Neural cell (in vitro differentiated cells): ENCODE results near the gene PPP4R2. TPM values are rescaled to one million over a fixed set of nuclear protein-coding genes. Genes with fewer than 3 reads are reported as not detected.

Experiments used
- H2AFZ ChIP-seq: fragments of 200-600, 300-800 bp; sonication (generic), shearing (Covaris generic); 2 replicates; pipeline ENCODE4 v1.6.0; 2014; ENCODE audit warnings: low read depth, mild to moderate bottlenecking, antibody characterized with exemption, low read length, moderate library complexity
- H3F3A ChIP-seq: fragments of 200-600 bp; shearing (Covaris generic); 2 replicates; pipeline ENCODE4 v1.6.1; 2016; ENCODE audit warnings: mild to moderate bottlenecking, moderate library complexity, mixed read lengths, antibody characterized with exemption, low read length; ENCODE audit not compliant: insufficient read depth, poor library complexity, severe bottlenecking
- H3K27ac ChIP-seq: fragments of 200-600, 300-800 bp; sonication (generic), shearing (Covaris generic); 2 replicates; pipeline ENCODE4 v1.5.1; 2014; ENCODE audit warnings: mild to moderate bottlenecking, low read length, moderate library complexity
- H3K27me3 ChIP-seq: fragments of 300-800, 200-600 bp; sonication (generic), shearing (Covaris generic); 2 replicates; pipeline ENCODE4 v1.6.0; 2014; ENCODE audit warnings: mild to moderate bottlenecking, low read depth, low read length, moderate library complexity; ENCODE audit not compliant: insufficient read depth
- H3K36me3 ChIP-seq: fragments of 300-800, 200-600 bp; sonication (generic), shearing (Covaris generic); 2 replicates; pipeline ENCODE4 v1.5.1; 2014; ENCODE audit warnings: mild to moderate bottlenecking, antibody characterized with exemption, low read length, moderate library complexity; ENCODE audit not compliant: insufficient read depth
- H3K4me2 ChIP-seq: fragments of 300-800, 200-600 bp; sonication (generic), shearing (Covaris generic); 2 replicates; pipeline ENCODE4 v1.6.0; 2014; ENCODE audit warnings: mild to moderate bottlenecking, low read length
- H3K4me3 ChIP-seq: fragments of 300-800, 200-600 bp; sonication (generic), shearing (Covaris generic); 2 replicates; pipeline ENCODE4 v1.5.1; 2014; ENCODE audit warnings: mild to moderate bottlenecking, low read length, moderate library complexity
- H3K79me2 ChIP-seq: fragments of 200-600 bp; shearing (Covaris generic); replicated peaks from 2 replicates; pipeline ENCODE4 v1.6.0; 2014; ENCODE audit warnings: mild to moderate bottlenecking, low read length, moderate library complexity; ENCODE audit not compliant: insufficient read depth
- H3K9ac ChIP-seq: fragments of 300-800, 200-600 bp; sonication (generic), shearing (Covaris generic); 2 replicates; pipeline ENCODE4 v1.6.1; 2016; ENCODE audit warnings: mild to moderate bottlenecking, low read length, mixed read lengths
- H3K9me2 ChIP-seq: fragments of 200-600 bp; shearing (Covaris generic); 2 replicates; pipeline ENCODE4 v1.6.1; 2016; ENCODE audit warnings: mild to moderate bottlenecking, low read length, mixed read lengths; ENCODE audit not compliant: insufficient read depth
- H3K9me3 ChIP-seq: fragments of 200-600, 300-800 bp; sonication (generic), shearing (Covaris generic); 2 replicates; pipeline ENCODE4 v1.6.1; 2016; ENCODE audit warnings: mild to moderate bottlenecking, mixed run types, low read length, moderate library complexity, mixed read lengths
- H4K20me1 ChIP-seq: fragments of 200-600 bp; shearing (Covaris generic); 2 replicates; pipeline ENCODE4 v1.6.1; 2016; ENCODE audit warnings: mild to moderate bottlenecking, mixed run types; ENCODE audit not compliant: insufficient read depth
- EP300 ChIP-seq: fragments of 450-650 bp; conservative IDR thresholded peaks from 2 replicates; pipeline ENCODE4 v1.6.1; 2014; ENCODE audit warnings: antibody characterized with exemption, mild to moderate bottlenecking, moderate library complexity; ENCODE audit not compliant: poor library complexity, severe bottlenecking
- EZH2 ChIP-seq: fragments of 200-600, 300-800 bp; shearing (Covaris generic), sonication (generic); IDR thresholded peaks from 2 replicates; pipeline ENCODE4 v1.6.1; 2014; ENCODE audit warnings: antibody characterized with exemption, low read length, borderline replicate concordance, mild to moderate bottlenecking; ENCODE audit not compliant: insufficient read depth, poor library complexity, severe bottlenecking
- MXI1 ChIP-seq: fragments of 450-650 bp; conservative IDR thresholded peaks from 2 replicates; pipeline ENCODE4 v1.6.1; 2014; ENCODE audit warnings: antibody characterized with exemption, mild to moderate bottlenecking; ENCODE audit not compliant: poor library complexity, severe bottlenecking
- POLR2AphosphoS5 ChIP-seq: IDR thresholded peaks from 2 replicates; pipeline ENCODE4 v1.6.1; 2012
- RAD21 ChIP-seq: fragments of 450-650 bp; conservative IDR thresholded peaks from 2 replicates; pipeline ENCODE4 v1.6.1; 2014; ENCODE audit warnings: antibody characterized with exemption, mild to moderate bottlenecking, moderate library complexity
- SMC3 ChIP-seq: fragments of 450-650 bp; conservative IDR thresholded peaks from 2 replicates; pipeline ENCODE4 v1.6.1; 2014; ENCODE audit warnings: antibody characterized with exemption, mild to moderate bottlenecking, moderate library complexity; ENCODE audit not compliant: poor library complexity
- TAF1 ChIP-seq: IDR thresholded peaks from 2 replicates; pipeline ENCODE4 v1.6.1; 2012; ENCODE audit warnings: low read depth
- polyA plus RNA-seq: library from polyadenylated mRNA; depleted of rRNA; stranded (reverse); fragments of >200 nt; gene quantifications from 2 replicates; pipeline ENCODE4 v1.2.3, GENCODE V29; 2014
- TF ChIP-seq, protein P1 (sequence below): IDR thresholded peaks from 2 replicates; pipeline ENCODE4 v1.6.1; 2012; ENCODE audit warnings: borderline replicate concordance
- TF ChIP-seq, protein P2 (sequence below): fragments of 450-650 bp; IDR thresholded peaks from 2 replicates; pipeline ENCODE4 v1.5.1; 2014; ENCODE audit warnings: antibody characterized with exemption, mild to moderate bottlenecking, moderate library complexity; ENCODE audit not compliant: poor library complexity, severe bottlenecking

PPP4R2 gene
- polyA plus RNA-seq, 1 donor from 2014 or later: 65.5 TPM

DNA sequence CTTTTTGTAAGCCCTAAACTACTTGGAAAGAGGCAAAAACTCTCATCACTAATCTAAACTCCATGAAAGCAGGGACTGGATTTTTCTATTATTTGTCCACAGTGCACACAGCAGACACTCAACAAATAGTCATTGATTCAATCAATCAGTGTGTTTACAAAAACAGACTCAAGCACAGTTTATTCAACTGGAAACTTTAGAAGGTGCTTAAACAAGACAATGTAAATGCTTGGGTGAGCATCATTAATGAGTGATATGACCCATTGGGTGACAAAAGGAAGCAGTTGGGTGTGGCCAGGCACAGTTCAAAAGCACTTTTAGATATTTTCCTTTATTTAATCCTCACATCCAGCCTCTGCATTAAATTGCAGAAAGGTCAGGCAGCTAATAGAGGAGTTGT, 32.0 kb upstream of the PPP4R2 start:
- no peak for TF ChIP-seq MXI1
- TF ChIP-seq EZH2: no peak
- no peak for TF ChIP-seq RAD21
- no peak for TF ChIP-seq TAF1
- TF ChIP-seq POLR2AphosphoS5: no peak
- Histone ChIP-seq H3K79me2 (no peaks in the 10 kb centered on the region), H3K36me3 (no peaks in the 10 kb centered on the region), H4K20me1 (no peaks in the 10 kb centered on the region), H3K4me2 (no peak overlapping the region), H3F3A (no peaks in the 10 kb centered on the region), H3K9me3 (no peaks in the 10 kb centered on the region), H3K4me3 (no peak overlapping the region), H3K27me3 (no peaks in the 10 kb centered on the region), H3K27ac (no peak overlapping the region), H3K9me2 (no peaks in the 10 kb centered on the region), H2AFZ (no peak overlapping the region), H3K9ac (no peak overlapping the region)

GRCh38 chr3:72968266-72968664, 28.3 kb upstream of the PPP4R2 start:
- TF ChIP-seq TAF1 (no peak), SMC3 (no peak), POLR2AphosphoS5 (no peak), EZH2 (no peak), MXI1 (no peak), RAD21 (no peak), EP300 (no peak)
- TF ChIP-seq, protein P1, sequence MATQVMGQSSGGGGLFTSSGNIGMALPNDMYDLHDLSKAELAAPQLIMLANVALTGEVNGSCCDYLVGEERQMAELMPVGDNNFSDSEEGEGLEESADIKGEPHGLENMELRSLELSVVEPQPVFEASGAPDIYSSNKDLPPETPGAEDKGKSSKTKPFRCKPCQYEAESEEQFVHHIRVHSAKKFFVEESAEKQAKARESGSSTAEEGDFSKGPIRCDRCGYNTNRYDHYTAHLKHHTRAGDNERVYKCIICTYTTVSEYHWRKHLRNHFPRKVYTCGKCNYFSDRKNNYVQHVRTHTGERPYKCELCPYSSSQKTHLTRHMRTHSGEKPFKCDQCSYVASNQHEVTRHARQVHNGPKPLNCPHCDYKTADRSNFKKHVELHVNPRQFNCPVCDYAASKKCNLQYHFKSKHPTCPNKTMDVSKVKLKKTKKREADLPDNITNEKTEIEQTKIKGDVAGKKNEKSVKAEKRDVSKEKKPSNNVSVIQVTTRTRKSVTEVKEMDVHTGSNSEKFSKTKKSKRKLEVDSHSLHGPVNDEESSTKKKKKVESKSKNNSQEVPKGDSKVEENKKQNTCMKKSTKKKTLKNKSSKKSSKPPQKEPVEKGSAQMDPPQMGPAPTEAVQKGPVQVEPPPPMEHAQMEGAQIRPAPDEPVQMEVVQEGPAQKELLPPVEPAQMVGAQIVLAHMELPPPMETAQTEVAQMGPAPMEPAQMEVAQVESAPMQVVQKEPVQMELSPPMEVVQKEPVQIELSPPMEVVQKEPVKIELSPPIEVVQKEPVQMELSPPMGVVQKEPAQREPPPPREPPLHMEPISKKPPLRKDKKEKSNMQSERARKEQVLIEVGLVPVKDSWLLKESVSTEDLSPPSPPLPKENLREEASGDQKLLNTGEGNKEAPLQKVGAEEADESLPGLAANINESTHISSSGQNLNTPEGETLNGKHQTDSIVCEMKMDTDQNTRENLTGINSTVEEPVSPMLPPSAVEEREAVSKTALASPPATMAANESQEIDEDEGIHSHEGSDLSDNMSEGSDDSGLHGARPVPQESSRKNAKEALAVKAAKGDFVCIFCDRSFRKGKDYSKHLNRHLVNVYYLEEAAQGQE: no peak
- TF ChIP-seq, protein P2, sequence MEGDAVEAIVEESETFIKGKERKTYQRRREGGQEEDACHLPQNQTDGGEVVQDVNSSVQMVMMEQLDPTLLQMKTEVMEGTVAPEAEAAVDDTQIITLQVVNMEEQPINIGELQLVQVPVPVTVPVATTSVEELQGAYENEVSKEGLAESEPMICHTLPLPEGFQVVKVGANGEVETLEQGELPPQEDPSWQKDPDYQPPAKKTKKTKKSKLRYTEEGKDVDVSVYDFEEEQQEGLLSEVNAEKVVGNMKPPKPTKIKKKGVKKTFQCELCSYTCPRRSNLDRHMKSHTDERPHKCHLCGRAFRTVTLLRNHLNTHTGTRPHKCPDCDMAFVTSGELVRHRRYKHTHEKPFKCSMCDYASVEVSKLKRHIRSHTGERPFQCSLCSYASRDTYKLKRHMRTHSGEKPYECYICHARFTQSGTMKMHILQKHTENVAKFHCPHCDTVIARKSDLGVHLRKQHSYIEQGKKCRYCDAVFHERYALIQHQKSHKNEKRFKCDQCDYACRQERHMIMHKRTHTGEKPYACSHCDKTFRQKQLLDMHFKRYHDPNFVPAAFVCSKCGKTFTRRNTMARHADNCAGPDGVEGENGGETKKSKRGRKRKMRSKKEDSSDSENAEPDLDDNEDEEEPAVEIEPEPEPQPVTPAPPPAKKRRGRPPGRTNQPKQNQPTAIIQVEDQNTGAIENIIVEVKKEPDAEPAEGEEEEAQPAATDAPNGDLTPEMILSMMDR: no peak
- H3K4me2 ChIP-seq: no peak overlapping the region
- no peaks in the 10 kb centered on the region for H3K36me3 ChIP-seq

GRCh38 chr3:72969766-72970165, 26.8 kb upstream of the PPP4R2 start:
- Histone ChIP-seq H3F3A (no peaks in the 10 kb centered on the region), H3K27me3 (no peaks in the 10 kb centered on the region), H3K27ac (no peak overlapping the region), H4K20me1 (no peaks in the 10 kb centered on the region), H3K9ac (no peak overlapping the region), H3K9me3 (no peaks in the 10 kb centered on the region), H3K9me2 (no peaks in the 10 kb centered on the region), H3K79me2 (no peaks in the 10 kb centered on the region), H3K36me3 (no peaks in the 10 kb centered on the region), H2AFZ (no peak overlapping the region), H3K4me3 (no peak overlapping the region), H3K4me2 (no peak overlapping the region)
- no peak for TF ChIP-seq RAD21
- TF ChIP-seq, protein P1: no peak
- TF ChIP-seq EP300: no peak
- no peak for TF ChIP-seq EZH2
- no peak for TF ChIP-seq TAF1
- TF ChIP-seq, protein P2: no peak
- no peak for TF ChIP-seq SMC3
- no peak for TF ChIP-seq MXI1
- TF ChIP-seq POLR2AphosphoS5: no peak

More at GRCh38 chr3:72968266-72968664, 28.3 kb upstream of the PPP4R2 start:
- Histone ChIP-seq H3F3A (no peaks in the 10 kb centered on the region), H2AFZ (no peak overlapping the region), H3K9me3 (no peaks in the 10 kb centered on the region), H3K27me3 (no peaks in the 10 kb centered on the region), H3K9ac (no peak overlapping the region), H4K20me1 (no peaks in the 10 kb centered on the region), H3K9me2 (no peaks in the 10 kb centered on the region), H3K27ac (no peak overlapping the region), H3K4me3 (no peak overlapping the region), H3K79me2 (no peaks in the 10 kb centered on the region)
